Activated CD4-positive, alpha-beta memory T cell treated with anti-CD3 and anti-CD28 coated beads, Interleukin-2, amount 10 ng/mL, durations not matched to agents 7 days and 5 days (primary cell): ENCODE data around the gene WFDC1. TPM values are rescaled to one million over a fixed set of nuclear protein-coding genes. Genes with fewer than 3 reads are reported as not detected.

ENCODE experiments used
- CTCF ChIA-PET: fragments of 350-600 bp; sonication (Branson Sonifier 250); formaldehyde crosslinking; loops from one replicate; lab custom pipeline; 2021; ENCODE audit warnings: antibody characterized with exemption, inconsistent platforms; lab: Charles Lee
- POLR2A ChIA-PET: fragments of 350-600 bp; sonication (Branson Sonifier 250); formaldehyde crosslinking; loops from one replicate; lab custom pipeline; 2021; ENCODE audit warnings: antibody characterized with exemption; lab: Charles Lee
- DNase-seq: peaks from one replicate; pipeline ENCODE4 v3.0.0-alpha.2; 2020
- H3K27ac Mint-ChIP-seq: one replicate; pipeline ENCODE4 v1.8.0; 2021; ENCODE audit warnings: mild to moderate bottlenecking, mixed read lengths
- H3K27me3 Mint-ChIP-seq: one replicate; pipeline ENCODE4 v1.8.0; 2021; ENCODE audit warnings: mixed read lengths
- H3K36me3 Mint-ChIP-seq: one replicate; pipeline ENCODE4 v1.8.0; 2021; ENCODE audit warnings: low read depth, mixed read lengths
- H3K4me1 Mint-ChIP-seq: one replicate; pipeline ENCODE4 v1.8.0; 2021; ENCODE audit warnings: mixed read lengths
- H3K4me3 Mint-ChIP-seq: one replicate; pipeline ENCODE4 v1.8.0; 2021; ENCODE audit warnings: mild to moderate bottlenecking, mixed read lengths
- H3K9me3 Mint-ChIP-seq: one replicate; pipeline ENCODE4 v1.8.0; 2021; ENCODE audit warnings: mixed read lengths
- total RNA-seq, 2 experiments: library from RNA; stranded (reverse); gene quantifications; one replicate each; pipeline ENCODE4 v1.2.3, GENCODE V29; 2021

The WFDC1 gene
- total RNA-seq, 2 experiments from 2014 or later: not detected

DNA sequence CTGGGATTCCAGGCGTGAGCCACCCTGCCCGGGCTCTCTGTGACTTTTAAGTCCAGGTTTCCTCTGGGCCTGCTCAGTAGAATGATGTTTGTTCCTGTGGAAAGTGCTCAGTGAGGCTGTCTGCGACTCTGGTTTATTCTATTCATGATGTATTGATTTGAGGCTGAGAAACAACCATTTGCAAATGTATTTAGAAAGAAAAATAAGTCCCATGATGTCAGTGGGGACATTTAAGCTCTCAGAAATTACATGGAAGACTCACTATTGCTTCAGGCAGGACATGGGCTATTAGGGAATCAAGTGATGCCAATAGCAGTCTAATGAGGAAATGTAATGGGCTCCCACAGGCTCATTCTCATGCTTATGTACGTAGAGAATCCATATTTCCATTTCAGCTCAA lies 32.6 kb upstream of the WFDC1 start:
- no peak overlapping the region for H3K27ac Mint-ChIP-seq
- peaks cover 8% of the 10 kb centered on the region for H3K27me3 Mint-ChIP-seq
- no peak overlapping the region for H3K4me3 Mint-ChIP-seq
- ChIA-PET POLR2A (no interaction called here), CTCF (interaction anchor here (1.0 kb wide), 1 partner anchor 15 kb away, joined by 3 read pairs; no protein-coding TSS in a partner anchor)
- H3K36me3 Mint-ChIP-seq: no peaks in the 10 kb centered on the region
- no peaks in the 10 kb centered on the region for H3K9me3 Mint-ChIP-seq
- DNase-seq: no peak
- no peaks in the 10 kb centered on the region for H3K4me1 Mint-ChIP-seq

DNA sequence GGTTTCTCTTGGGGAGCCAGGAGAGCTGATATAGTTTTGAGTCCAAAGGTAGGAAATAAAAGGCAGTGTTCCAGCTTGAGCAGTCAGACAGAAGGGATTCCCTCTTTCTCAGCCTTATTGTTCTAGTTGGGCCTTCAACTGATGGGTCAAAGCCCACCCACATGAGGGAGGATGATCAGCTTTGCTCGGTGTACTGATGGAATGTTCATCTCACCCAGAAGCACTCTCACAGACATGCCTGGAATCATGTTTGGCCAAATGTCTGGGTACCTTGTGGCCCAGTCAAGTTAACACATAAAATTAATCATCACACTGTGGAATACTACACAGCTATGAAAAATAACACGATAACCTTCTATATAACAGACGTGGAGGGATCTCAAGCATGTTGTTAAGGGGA lies 31.7 kb upstream of the WFDC1 start:
- no peak overlapping the region for H3K27ac Mint-ChIP-seq
- DNase-seq: no peak
- H3K36me3 Mint-ChIP-seq: no peaks in the 10 kb centered on the region
- H3K4me1 Mint-ChIP-seq: no peaks in the 10 kb centered on the region
- ChIA-PET POLR2A (no interaction called here), CTCF (interaction anchor here (1.2 kb wide), 1 partner anchor 14 kb away, joined by 4 read pairs; no protein-coding TSS in a partner anchor)
- no peak overlapping the region for H3K4me3 Mint-ChIP-seq
- H3K9me3 Mint-ChIP-seq: no peaks in the 10 kb centered on the region
- H3K27me3 Mint-ChIP-seq: peaks cover 3% of the 10 kb centered on the region

DNA sequence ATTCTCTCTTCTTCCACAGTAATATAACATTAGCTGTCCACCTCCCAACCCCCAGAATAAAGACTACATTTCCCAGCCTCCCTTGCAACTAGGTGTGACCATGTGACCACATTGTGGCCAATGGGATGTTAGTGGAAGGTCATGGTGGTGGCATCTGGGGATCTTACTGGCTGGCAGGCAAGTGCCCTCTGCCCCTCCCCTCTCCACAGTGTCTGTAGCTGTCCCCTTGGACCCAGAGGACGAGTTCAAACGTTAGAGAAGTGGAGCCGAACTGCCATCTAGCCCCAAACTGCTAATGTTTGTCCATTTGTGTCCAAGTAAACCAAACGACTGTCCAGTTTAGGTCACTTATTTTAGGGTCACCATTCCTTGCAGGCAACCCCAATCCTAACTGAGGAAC lies 28.2 kb upstream of the WFDC1 start:
- Mint-ChIP-seq H3K9me3 (no peaks in the 10 kb centered on the region), H3K27ac (no peak overlapping the region), H3K36me3 (no peaks in the 10 kb centered on the region), H3K4me1 (no peaks in the 10 kb centered on the region), H3K27me3 (peaks cover 3% of the 10 kb centered on the region), H3K4me3 (no peak overlapping the region)
- CTCF ChIA-PET: interaction anchor here (3.2 kb wide), 1 partner anchor 11 kb away, joined by 19 read pairs; no protein-coding TSS in a partner anchor
- peak; percentile 24 for DNase-seq
- POLR2A ChIA-PET: no interaction called here

DNA sequence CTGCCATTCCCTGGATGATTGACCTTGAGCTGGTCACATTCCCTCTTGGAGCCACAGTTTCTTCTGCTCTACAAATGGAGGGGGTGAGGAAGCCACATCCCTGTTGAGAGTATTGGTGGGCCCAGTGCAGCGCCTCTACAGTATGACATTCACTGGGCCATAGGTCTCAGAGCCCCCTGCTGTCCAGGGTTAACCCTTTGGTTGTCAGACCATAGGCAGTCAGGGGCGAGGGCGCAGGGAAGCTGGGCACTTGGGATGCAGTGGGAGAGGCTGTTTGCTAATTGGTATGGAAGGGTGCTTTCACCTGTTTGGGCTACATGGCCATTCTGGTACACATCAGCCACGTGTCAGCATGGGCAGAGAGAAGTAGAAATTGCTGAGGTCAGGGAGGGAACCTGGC lies 27.3 kb upstream of the WFDC1 start:
- POLR2A ChIA-PET: no interaction called here

DNA sequence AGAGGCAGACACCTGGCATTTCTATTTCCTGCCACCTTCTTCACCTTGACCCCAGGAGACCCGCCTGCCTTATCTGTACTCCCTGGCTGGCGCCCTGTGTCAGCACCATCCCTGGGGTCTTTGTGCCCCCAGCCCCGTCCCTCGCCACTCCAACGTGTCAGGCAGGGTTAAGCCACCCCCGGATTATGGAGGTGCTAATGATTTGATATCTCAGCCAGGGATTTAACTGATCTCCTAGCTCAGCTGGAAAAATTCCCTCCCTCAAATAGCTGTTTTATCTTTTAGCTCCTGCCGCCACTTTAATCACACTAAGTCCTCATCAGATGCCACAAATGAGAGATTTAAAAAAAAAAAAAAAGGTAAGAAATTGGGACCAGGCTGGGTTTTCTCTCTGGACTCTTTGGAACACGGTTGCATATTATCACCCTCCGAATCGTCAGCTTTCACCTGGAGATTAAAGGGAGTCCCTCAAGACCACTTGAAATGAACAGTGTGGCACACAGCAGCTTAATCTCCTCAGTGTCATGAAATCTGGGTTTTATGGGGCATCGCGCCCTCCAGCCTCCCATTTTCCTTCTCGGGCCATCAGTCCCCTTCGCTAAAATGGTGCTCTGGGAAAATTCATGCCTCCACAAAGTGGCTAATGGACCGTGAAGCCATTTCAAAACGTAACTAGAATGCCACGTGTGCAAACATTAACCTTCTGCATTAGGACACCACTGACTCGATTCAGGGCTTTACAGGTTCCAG lies 26.2 kb upstream of the WFDC1 start:
- no peak overlapping the region for H3K4me3 Mint-ChIP-seq
- POLR2A ChIA-PET: no interaction called here
- H3K27me3 Mint-ChIP-seq: peaks cover 3% of the 10 kb centered on the region
- H3K4me1 Mint-ChIP-seq: no peaks in the 10 kb centered on the region
- CTCF ChIA-PET: interaction anchor here (3.2 kb wide), 1 partner anchor 9 kb away, joined by 19 read pairs; no protein-coding TSS in a partner anchor
- DNase-seq: no peak
- H3K36me3 Mint-ChIP-seq: no peaks in the 10 kb centered on the region
- H3K9me3 Mint-ChIP-seq: no peaks in the 10 kb centered on the region
- no peak overlapping the region for H3K27ac Mint-ChIP-seq

More for the DNA sequence above, 27.3 kb upstream of the WFDC1 start:
- peaks cover 3% of the 10 kb centered on the region for H3K27me3 Mint-ChIP-seq
- CTCF ChIA-PET: interaction anchor here (3.2 kb wide), 1 partner anchor 10 kb away, joined by 19 read pairs; no protein-coding TSS in a partner anchor
- H3K9me3 Mint-ChIP-seq: no peaks in the 10 kb centered on the region
- H3K4me1 Mint-ChIP-seq: no peaks in the 10 kb centered on the region
- no peak overlapping the region for H3K4me3 Mint-ChIP-seq
- no peaks in the 10 kb centered on the region for H3K36me3 Mint-ChIP-seq
- H3K27ac Mint-ChIP-seq: no peak overlapping the region
- DNase-seq: no peak

DNA sequence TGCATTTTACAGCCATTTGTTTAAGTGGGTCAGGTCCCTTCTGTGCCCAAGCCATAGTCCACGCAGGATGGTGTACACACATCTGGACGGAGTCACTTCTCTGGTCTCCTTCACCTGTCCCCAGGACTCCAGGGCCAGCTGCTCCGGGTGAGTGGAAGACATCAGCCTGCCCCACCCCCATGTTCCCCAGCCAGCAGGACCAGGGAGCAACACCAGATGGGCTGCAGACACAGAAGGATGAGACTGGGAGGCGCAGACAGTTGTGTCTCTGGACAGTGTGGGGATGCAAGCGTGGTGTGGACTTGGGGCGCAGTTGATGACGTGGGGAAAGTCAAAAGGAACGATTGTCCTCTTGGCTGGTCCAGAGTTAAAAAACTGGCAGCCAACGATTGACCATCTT lies 24.6 kb upstream of the WFDC1 start:
- Mint-ChIP-seq H3K4me1 (no peaks in the 10 kb centered on the region), H3K4me3 (no peak overlapping the region), H3K27ac (no peak overlapping the region), H3K9me3 (no peaks in the 10 kb centered on the region), H3K27me3 (peaks cover 3% of the 10 kb centered on the region), H3K36me3 (no peaks in the 10 kb centered on the region)
- ChIA-PET POLR2A (no interaction called here), CTCF (no interaction called here)
- no peak for DNase-seq

DNA sequence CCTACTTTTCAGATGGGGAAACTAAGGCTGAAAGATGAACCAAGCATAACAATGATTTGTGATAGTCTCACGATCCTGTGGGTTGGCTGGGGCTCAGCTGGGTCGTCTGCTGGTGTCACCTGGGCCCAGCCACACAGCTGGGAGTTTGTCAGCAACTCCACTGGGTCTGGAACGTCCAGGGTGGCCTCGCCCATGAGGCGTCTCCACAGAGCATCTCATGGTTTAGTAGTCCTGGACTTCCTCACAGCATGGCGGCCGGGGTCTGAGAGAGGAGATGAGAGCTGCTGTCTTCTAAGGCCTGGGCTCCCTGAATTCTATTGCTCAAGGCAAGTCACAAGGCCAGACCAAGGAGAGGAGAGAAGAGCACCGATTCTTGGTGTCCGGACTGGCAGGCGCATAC lies 24.1 kb upstream of the WFDC1 start:
- ChIA-PET POLR2A (no interaction called here), CTCF (no interaction called here)
- H3K27me3 Mint-ChIP-seq: peaks cover 3% of the 10 kb centered on the region
- H3K9me3 Mint-ChIP-seq: no peaks in the 10 kb centered on the region
- no peak for DNase-seq
- no peak overlapping the region for H3K4me3 Mint-ChIP-seq
- H3K36me3 Mint-ChIP-seq: no peaks in the 10 kb centered on the region
- no peak overlapping the region for H3K27ac Mint-ChIP-seq
- no peaks in the 10 kb centered on the region for H3K4me1 Mint-ChIP-seq

DNA sequence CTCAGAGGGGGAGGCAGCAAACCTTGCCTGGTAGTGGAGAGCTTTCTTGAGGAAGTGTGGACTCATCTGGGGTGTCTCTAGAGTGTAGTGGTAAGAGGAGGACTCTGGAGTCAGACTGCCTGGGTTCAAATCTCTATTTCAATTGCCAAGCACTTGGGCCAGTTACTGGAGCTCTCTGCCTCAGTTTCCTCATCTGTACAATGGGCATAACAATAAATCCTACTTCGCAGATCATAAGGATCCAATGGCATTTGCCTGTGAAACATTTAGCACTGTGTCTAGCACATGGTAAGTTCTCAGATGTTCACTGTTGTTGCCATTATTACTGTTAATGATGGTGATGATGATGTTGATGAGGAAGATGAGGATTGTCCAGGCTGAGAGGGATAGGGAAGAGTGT lies 23.6 kb upstream of the WFDC1 start:
- Mint-ChIP-seq H3K9me3 (no peaks in the 10 kb centered on the region), H3K4me1 (no peaks in the 10 kb centered on the region), H3K4me3 (no peak overlapping the region), H3K36me3 (no peaks in the 10 kb centered on the region), H3K27ac (no peak overlapping the region), H3K27me3 (peaks cover 6% of the 10 kb centered on the region)
- POLR2A ChIA-PET: no interaction called here
- DNase-seq: no peak
- CTCF ChIA-PET: no interaction called here

DNA sequence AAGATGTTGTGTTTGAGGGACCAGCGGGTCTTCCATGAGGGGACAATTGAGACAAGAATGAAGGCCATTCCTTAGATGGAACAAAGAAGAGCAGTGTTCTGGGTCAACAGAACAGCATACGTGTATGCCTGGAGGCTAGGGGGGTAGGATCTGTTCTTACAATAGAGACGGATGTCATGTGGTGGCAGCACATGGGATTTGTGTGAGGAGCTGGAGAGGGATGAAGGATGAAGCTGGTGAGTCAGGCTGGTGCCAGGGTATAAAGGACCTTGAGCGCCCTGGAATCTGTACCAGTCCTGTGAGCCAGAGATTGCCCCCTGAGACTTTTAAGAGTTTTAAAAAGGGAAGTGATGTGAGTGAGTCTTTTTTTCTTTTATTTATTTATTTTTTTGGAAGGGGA lies 22.8 kb upstream of the WFDC1 start:
- Mint-ChIP-seq H3K4me1 (no peaks in the 10 kb centered on the region), H3K27ac (no peak overlapping the region)
- CTCF ChIA-PET: no interaction called here

DNA sequence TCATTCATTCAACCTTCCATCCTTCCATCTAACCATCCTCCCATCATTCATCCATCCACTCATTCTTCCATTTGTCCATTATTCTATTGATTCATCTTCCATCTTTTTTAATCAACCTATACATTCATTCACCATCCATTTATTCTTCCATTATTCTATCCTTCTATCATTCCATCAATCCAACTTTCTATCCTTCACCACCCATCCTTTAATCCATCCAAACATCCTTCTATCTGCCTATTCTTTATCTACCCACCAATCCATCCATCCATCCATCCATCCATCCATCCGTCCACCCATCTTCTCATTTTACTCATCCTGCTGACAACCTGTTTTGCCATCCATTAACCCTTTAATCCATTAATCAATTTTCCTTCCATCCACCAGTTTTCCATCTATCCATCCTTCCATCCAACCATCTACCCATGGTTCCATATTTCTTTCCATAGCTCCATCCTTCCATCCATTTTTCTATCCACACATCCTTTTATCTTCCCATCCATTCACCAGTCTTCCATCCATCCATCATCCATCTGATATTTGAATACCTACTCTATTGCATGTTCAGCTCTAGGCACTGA lies 21.8 kb upstream of the WFDC1 start:
- CTCF ChIA-PET: no interaction called here
- Mint-ChIP-seq H3K4me1 (no peaks in the 10 kb centered on the region), H3K27me3 (peaks cover 3% of the 10 kb centered on the region), H3K27ac (no peak overlapping the region), H3K9me3 (no peaks in the 10 kb centered on the region), H3K36me3 (no peaks in the 10 kb centered on the region), H3K4me3 (no peak overlapping the region)
- POLR2A ChIA-PET: no interaction called here
- DNase-seq: no peak

More for the DNA sequence above, 22.8 kb upstream of the WFDC1 start:
- Mint-ChIP-seq H3K27me3 (peaks cover 3% of the 10 kb centered on the region), H3K36me3 (no peaks in the 10 kb centered on the region), H3K4me3 (no peak overlapping the region), H3K9me3 (no peaks in the 10 kb centered on the region)
- DNase-seq: no peak
- POLR2A ChIA-PET: no interaction called here

DNA sequence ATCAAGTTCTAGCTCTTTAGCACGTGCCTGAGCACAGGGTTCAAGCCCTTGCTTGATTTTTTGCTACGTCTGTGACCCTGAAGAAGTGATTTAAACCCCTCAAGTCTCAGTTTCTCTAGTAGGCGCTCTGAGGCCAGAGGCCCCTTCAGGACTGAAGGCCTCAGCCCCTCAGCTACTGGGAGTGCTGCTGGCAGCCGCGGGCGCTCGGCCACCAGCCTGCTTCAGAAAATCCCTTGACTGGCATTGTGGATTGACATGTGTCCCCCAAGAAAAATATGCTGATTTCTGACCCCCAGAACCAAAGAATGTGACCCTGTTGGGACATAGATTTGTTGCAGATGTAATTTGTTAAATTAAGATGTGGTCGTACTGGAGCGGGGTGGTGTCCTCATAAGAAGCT lies 20.2 kb upstream of the WFDC1 start:
- Mint-ChIP-seq H3K4me1 (no peaks in the 10 kb centered on the region), H3K27me3 (peaks cover 7% of the 10 kb centered on the region), H3K27ac (no peak overlapping the region), H3K9me3 (no peaks in the 10 kb centered on the region), H3K4me3 (no peak overlapping the region), H3K36me3 (no peaks in the 10 kb centered on the region)
- CTCF ChIA-PET: no interaction called here
- DNase-seq: no peak
- POLR2A ChIA-PET: no interaction called here

DNA sequence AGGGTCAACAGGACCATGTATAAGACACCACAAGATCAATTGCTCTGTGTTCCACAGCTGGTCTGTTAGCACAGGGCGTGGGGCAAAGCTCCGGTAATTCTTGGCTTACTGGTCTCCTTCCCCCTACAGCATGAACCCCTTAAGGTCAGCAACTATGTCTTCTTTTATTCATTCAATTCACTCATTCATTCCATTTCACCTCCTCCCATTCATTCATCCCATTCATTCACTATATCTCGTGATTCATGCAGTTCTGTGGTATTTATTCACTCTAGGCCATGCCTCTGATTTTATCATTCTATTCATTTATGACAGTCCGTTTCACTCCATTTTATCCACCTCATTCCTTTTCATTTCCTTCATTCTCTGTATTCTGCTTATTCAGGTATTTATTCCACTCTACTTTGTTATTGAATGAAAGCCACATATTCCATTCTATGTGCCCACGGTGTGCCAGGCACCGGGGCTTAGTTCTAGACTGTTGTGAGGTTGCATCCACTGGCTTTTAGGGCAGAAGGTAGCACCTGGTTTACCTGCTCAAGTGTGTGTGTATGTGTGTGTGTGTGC lies 19.0 kb upstream of the WFDC1 start:
- no peak overlapping the region for H3K4me3 Mint-ChIP-seq
- H3K36me3 Mint-ChIP-seq: no peaks in the 10 kb centered on the region
- H3K9me3 Mint-ChIP-seq: no peaks in the 10 kb centered on the region
- H3K27me3 Mint-ChIP-seq: peaks cover 7% of the 10 kb centered on the region
- DNase-seq: no peak
- POLR2A ChIA-PET: no interaction called here
- H3K4me1 Mint-ChIP-seq: no peaks in the 10 kb centered on the region
- CTCF ChIA-PET: interaction anchor here (1.5 to 2.3 kb wide), 3 partner anchors 21 to 230 kb away, joined by 4 to 10 read pairs (median 8); no protein-coding TSS in a partner anchor
- no peak overlapping the region for H3K27ac Mint-ChIP-seq

DNA sequence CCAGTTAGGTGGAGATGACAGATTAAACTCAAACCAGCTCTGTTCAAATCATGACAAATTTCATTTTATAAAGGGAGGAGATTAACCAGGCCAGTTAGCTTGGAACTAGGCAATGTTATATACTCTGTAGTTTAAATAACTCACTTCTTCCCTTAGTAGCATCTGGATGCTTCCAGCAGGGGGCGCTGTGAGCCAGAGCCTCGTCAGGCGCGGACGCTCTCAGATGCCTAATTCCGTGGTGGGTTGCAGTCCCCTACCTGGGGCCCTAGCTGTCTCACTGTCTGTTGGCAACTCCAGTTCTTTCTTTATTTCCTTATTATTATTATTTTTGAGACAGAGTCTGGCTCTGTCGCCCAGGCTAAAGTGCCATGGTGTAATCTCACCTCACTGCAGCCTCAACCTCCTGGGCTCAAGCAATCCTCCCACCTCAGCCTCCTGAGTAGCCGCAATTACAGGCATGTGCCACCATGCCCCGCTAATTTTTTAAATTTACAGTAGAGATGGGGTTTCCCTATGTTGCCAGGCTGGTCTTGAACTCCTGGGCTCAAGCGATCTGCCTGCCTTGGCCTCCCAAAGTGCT lies 17.3 kb upstream of the WFDC1 start:
- no peak overlapping the region for H3K27ac Mint-ChIP-seq
- no peaks in the 10 kb centered on the region for H3K36me3 Mint-ChIP-seq
- H3K4me1 Mint-ChIP-seq: no peaks in the 10 kb centered on the region
- no peaks in the 10 kb centered on the region for H3K9me3 Mint-ChIP-seq
- H3K27me3 Mint-ChIP-seq: peaks cover 7% of the 10 kb centered on the region
- POLR2A ChIA-PET: interaction anchor here (0.9 kb wide), 1 partner anchor 199 kb away, joined by 3 read pairs; no protein-coding TSS in a partner anchor
- CTCF ChIA-PET: interaction anchor here (0.5 to 2.7 kb wide), 16 partner anchors 10 to 452 kb away, joined by 3 to 22 read pairs (median 4); partner anchors contain the start of gene MEAK7
- H3K4me3 Mint-ChIP-seq: no peak overlapping the region
- peak; percentile 73 for DNase-seq
